T-helper 1 cell treated with Interleukin-12 subunit alpha and Interleukin-12 subunit beta and Interleukin-4 antibody, amounts not matched to agents 30 ng/mL and 1 ng/mL, for 36 hours (primary cell): ENCODE measurements around the gene NBL1. TPM values are rescaled to one million over a fixed set of nuclear protein-coding genes. Genes with fewer than 3 reads are reported as not detected.

ENCODE experiments used
- intact Hi-C: fragments of 100-400 bp; cut with micrococcal nuclease; formaldehyde crosslinking; loops from one replicate; pipeline ENCODE4 v1.15.1; 2024
- total RNA-seq: library from RNA; stranded (reverse); gene quantifications from 2 replicates; pipeline ENCODE4 v1.2.3, GENCODE V29; 2022

The NBL1 gene
- total RNA-seq, 1 donor from 2014 or later: 34.0 TPM

GRCh38 chr1:19665186-19665495, 21.0 kb downstream of the NBL1 start:
- intact Hi-C loops: no loop called here

DNA sequence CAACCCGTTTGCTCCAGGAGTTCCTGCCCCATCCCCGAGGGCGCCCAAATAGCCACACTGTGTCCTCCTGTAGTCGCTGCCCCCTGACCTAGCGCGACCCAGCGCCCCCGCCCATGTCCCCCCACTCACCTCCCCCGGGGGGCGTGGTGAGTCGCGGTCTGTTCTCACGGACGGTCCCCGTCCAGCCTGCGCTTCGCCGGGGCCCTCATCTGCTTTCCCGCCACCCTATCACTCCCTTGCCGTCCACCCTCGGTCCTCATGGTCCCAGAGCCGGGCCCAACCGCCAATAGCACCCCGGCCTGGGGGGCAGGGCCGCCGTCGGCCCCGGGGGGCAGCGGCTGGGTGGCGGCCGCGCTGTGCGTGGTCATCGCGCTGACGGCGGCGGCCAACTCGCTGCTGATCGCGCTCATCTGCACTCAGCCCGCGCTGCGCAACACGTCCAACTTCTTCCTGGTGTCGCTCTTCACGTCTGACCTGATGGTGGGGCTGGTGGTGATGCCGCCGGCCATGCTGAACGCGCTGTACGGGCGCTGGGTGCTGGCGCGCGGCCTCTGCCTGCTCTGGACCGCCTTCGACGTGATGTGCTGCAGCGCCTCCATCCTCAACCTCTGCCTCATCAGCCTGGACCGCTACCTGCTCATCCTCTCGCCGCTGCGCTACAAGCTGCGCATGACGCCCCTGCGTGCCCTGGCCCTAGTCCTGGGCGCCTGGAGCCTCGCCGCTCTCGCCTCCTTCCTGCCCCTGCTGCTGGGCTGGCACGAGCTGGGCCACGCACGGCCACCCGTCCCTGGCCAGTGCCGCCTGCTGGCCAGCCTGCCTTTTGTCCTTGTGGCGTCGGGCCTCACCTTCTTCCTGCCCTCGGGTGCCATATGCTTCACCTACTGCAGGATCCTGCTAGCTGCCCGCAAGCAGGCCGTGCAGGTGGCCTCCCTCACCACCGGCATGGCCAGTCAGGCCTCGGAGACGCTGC, 21.7 kb downstream of the NBL1 start:
- intact Hi-C loops: no loop called here

GRCh38 chr1:19668888-19669287, 24.8 kb downstream of the NBL1 start:
- intact Hi-C loops: no loop called here

- intact Hi-C loops: no loop called here
Observed at GRCh38 chr1:19670787-19671186, 26.7 kb downstream of the NBL1 start.

GRCh38 chr1:19672237-19672636, 28.1 kb downstream of the NBL1 start:
- intact Hi-C loops: no loop called here

DNA sequence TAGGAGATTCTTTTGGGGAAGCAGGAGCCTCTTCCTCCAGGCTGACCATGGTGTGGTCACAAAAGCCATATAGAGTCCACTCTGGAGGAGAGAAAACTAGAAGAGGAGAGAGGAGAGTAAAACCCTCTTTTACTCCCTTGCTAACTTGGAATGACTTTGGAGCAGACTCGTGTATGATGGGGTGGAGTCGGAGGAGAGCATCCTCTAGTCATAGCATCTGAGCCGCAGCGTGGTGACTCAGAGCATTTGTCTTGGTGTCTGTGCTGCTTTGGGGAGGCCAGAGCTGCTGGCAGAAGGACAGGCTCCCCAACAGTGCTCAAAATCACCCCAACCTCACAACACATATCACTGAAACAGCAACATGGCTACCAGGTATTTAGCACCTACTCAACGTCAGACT, 31.7 kb downstream of the NBL1 start:
- intact Hi-C loops: no loop called here

DNA sequence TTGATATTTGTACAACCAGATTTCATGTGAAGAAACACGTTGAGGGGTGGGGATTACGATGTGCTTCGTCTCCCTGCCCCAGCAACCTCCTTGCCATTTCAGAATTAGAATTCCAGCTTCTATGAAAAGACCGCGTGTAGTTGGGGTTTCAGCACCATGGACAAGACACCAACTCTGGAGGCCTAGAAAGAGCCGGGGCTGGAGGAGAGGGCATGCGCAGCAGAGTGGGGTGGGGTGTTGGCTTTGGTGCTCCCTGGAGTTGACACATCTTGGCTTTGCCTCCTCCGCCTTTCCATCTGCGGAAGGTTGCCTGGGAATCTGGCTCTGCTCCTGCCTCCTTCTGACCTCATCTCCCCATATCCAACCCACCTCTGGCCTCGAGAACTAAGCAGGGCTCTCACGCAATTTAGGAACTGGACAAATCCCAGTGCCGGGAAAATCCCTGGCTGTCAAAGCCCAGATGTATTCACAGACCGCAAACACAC, 32.4 kb downstream of the NBL1 start:
- intact Hi-C loops: no loop called here

- intact Hi-C loops: no loop called here
Observed at GRCh38 chr1:19678493-19678892, 34.4 kb downstream of the NBL1 start.

- intact Hi-C loops: no loop called here
Observed at GRCh38 chr1:19678931-19679453, 34.9 kb downstream of the NBL1 start.

DNA sequence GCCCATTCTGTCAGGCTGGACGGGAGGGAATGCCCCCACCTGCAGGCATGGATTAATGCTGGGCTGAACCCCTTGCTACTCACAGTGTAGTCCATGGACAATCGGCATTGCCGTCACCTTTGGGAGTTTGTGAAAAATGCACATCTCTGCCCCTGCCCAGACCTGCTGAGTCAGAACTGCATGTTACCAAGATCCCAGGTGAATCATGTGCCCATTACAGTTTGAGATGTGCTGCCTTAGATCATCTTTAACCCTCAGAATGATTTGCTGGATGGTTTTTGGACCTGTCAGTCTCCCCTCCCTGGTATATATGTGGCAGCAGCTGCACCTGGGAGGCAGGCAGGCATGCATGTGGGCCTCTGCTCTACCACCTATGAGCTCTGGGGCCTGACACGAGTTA, 35.6 kb downstream of the NBL1 start:
- intact Hi-C loops: no loop called here

DNA sequence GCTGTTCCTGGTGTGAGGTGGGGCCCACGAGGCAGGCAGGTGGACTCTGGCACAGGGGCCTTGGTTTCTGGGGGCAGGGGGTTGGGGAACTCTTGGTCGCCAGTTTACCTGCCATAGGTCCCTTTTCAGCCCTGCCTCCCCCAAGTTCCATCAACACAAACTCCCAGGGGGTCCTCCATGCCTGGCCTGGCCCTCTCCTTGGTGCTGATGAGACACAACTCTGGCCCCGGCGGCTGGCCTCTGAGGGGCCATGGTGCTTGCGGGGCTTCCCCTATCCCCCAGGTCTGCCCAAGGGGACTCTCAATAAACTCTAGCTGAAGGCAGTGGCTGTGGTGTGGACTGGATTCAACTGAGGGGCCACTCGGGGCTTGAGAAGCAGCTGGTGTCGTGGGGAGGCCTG, 36.5 kb downstream of the NBL1 start:
- intact Hi-C loops: no loop called here

DNA sequence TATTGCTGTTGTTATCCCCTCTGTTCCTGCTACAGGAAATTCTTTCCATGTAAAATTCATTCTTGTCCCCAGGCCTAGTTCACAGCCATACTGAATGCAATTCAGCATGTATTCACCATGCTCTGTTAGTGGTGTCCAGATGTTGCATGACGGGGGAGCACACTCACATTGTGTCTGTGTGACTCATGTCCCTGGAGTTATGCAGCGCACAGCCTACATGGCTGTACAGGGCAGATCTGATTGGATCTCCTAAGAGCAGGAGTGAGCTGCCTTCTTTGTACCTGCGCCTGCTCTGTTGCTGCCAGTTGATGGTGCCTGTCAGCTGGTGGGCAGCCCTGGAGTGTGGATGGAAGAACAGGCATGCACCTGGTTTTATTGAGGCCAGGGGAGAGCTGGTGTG, 38.1 kb downstream of the NBL1 start:
- intact Hi-C loops: no loop called here

DNA sequence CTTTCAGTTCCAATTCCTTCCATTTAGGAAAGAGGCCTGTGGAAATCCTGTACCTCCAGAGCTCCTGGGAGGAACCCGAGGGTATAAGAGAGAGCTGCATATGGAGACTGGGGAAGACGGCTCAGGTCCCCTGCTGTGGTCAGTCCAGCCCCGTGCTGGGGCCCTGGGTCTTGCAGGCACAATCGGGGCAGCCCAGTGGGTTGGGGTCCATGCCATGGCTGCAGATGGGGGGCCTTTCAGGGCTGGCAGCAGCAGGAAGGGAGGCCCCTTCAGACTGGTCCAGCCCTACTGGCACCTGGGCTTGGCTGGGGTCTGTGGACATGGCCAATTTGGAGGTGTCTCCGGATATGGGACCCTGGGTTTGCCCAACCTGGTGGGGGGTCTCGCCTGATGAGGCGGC, 38.8 kb downstream of the NBL1 start:
- intact Hi-C loops: no loop called here

DNA sequence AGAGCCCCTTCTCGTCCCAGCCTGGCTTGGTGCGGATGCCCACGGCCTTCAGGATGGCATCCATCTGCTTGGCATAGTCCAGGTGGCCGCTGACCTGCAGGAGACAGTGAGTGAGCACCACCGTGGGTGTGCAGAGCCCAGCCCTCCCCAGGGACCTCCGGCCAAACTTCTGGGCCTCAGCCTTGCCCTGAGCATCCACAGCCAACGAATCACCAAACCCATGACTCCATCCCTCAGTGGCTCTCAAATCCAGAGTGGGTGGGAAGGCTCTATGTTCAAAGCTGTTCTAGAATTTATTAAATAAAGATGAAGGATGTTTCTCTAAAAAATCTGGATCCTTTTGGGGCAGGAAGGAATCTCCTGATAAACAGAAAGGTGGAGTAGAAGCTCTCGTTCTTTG, 39.2 kb downstream of the NBL1 start:
- intact Hi-C loops: no loop called here

DNA sequence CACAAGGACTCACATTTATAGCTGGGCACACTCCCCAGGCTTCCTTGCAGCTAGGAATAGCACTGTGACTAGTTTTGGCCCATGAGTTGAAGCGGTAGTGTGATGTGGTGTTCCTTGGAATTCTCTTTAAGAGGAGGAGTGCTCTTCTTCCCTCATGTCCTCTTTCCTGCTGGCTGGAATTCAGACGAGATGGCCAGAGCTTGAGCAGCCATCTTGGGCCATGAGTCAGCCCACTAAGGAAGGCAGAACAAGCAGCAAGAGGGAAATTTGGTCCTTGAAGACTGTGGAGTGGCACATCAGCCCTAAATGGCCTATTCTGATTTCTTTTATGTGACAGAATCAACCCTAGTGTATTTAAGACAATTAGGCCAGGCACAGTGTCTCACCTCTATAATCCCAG, 40.6 kb downstream of the NBL1 start:
- intact Hi-C loops: no loop called here

DNA sequence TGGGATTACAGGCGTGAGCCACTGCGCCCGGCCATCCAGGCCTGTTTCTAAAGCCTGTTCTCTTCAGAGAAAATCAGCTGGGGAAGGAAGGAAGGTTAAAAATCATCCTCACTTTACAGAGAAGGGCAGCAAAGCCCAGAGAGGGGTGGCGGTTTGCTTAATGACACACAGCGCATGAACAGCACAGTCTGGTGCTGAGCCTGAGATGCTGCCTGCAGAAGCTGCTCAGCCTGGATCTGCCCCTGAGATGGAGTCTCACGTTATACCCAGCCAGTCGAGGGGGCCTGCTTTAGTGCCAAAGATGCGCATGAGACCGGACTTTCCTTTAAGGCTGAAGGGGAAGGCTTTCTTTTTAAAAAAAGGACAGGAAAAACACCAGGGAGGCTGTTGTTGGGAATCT, 41.9 kb downstream of the NBL1 start:
- intact Hi-C loops: no loop called here

DNA sequence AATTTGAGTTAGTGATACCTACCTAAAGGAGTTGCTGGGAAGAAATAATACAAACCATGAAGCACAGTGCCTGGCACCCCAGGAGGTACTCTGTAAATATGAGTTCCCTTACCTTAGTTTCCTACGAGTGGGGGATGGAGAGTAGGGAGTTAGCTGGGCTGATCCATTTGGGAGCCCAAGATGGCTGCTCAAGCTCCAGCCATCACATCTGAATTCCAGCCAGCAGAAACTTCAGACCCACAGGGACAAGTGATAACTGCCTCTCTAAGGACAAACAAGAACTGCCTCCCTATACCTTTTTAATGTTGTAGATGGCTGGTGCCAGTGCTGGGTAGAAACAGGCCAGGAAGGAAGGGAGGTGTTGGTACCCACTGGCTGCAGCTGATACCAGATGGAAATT, 43.3 kb downstream of the NBL1 start:
- intact Hi-C loops: no loop called here

GRCh38 chr1:19688041-19688842, 44.1 kb downstream of the NBL1 start:
- intact Hi-C loops: no loop called here

GRCh38 chr1:19689085-19689757, 45.1 kb downstream of the NBL1 start:
- intact Hi-C loops: no loop called here

- intact Hi-C loops: no loop called here
Observed at GRCh38 chr1:19689856-19690255, 45.7 kb downstream of the NBL1 start.

- intact Hi-C loops: no loop called here
Observed at GRCh38 chr1:19690342-19690741, 46.2 kb downstream of the NBL1 start.

- intact Hi-C loops: no loop called here
Observed at GRCh38 chr1:19694298-19694697, 50.2 kb downstream of the NBL1 start.
